Activated B cell treated with CpG ODN at 0.5 μM for 24 hours (primary cell): ENCODE data around the gene RTN4R. TPM values are rescaled to one million over a fixed set of nuclear protein-coding genes. Genes with fewer than 3 reads are reported as not detected.

Experiments
- ATAC-seq: fragments of 200-7000 bp; cut with Tn5 transposase; one replicate; pipeline ENCODE4 v1.10.0; 2021; ENCODE audit warnings: low read depth, mild to moderate bottlenecking, moderate library complexity
- CTCF ChIA-PET: fragments of 350-600 bp; sonication (Branson Sonifier 250); formaldehyde crosslinking; loops from one replicate; lab custom pipeline; 2021; ENCODE audit warnings: antibody characterized with exemption; lab: Charles Lee
- POLR2A ChIA-PET: fragments of 350-600 bp; sonication (Branson Sonifier 250); formaldehyde crosslinking; loops from one replicate; lab custom pipeline; 2021; ENCODE audit warnings: antibody characterized with exemption; lab: Charles Lee
- DNase-seq: peaks from one replicate; pipeline ENCODE4 v3.0.0; 2022
- H3K27ac Mint-ChIP-seq: one replicate; pipeline ENCODE4 v1.8.0; 2020; ENCODE audit warnings: mixed read lengths
- H3K27me3 Mint-ChIP-seq: one replicate; pipeline ENCODE4 v1.8.0; 2021; ENCODE audit warnings: mixed read lengths
- H3K36me3 Mint-ChIP-seq: one replicate; pipeline ENCODE4 v1.8.0; 2021; ENCODE audit warnings: low read depth, mixed read lengths
- H3K4me1 Mint-ChIP-seq: one replicate; pipeline ENCODE4 v1.8.0; 2021; ENCODE audit warnings: mixed read lengths
- H3K4me3 Mint-ChIP-seq: one replicate; pipeline ENCODE4 v1.8.0; 2020; ENCODE audit warnings: mild to moderate bottlenecking, mixed read lengths
- H3K9me3 Mint-ChIP-seq: one replicate; pipeline ENCODE4 v1.8.0; 2020; ENCODE audit warnings: mixed read lengths
- intact Hi-C: fragments of 100-400 bp; cut with micrococcal nuclease; formaldehyde crosslinking; loops from one replicate; pipeline ENCODE4 v1.15.1; 2024
- total RNA-seq: library from RNA; stranded (reverse); gene quantifications from 2 replicates; pipeline ENCODE4 v1.2.3, GENCODE V29; 2022
- TF ChIP-seq, protein P1 (sequence below): fragments of 200-600 bp; IDR thresholded peaks from one replicate; pipeline ENCODE4 v1.8.0; 2022; ENCODE audit warnings: antibody characterized with exemption, mild to moderate bottlenecking

RTN4R gene
- total RNA-seq, 1 donor from 2014 or later = not detected

DNA sequence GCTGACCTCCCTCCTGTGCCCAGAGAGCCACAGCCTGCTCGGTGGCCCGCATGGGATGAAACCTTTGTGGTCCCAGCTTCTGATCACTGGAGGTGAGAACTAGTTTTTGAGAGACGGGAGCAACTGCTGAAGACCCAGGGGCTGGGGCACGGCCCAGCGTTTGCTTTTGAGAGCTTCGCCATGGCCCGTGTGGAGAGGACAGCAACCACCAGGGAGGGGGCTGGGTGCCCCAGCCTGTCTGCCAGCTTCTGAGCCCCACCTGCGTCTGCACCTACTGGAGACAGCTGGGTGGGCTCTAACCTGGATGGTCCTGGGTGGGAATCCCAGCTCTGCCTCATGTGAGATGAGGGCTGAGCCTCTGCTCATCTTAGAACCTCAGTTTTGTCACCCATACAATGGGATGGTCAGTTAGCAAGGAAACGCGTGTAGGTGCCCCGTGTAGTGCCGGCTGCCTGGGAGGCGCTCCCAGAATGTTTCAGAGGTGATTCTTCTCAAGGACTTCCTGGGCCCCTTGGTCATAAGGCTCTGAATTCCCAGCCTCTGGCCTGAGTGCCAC lies 66.2 kb downstream of the RTN4R start:
- TF ChIP-seq, protein P1, sequence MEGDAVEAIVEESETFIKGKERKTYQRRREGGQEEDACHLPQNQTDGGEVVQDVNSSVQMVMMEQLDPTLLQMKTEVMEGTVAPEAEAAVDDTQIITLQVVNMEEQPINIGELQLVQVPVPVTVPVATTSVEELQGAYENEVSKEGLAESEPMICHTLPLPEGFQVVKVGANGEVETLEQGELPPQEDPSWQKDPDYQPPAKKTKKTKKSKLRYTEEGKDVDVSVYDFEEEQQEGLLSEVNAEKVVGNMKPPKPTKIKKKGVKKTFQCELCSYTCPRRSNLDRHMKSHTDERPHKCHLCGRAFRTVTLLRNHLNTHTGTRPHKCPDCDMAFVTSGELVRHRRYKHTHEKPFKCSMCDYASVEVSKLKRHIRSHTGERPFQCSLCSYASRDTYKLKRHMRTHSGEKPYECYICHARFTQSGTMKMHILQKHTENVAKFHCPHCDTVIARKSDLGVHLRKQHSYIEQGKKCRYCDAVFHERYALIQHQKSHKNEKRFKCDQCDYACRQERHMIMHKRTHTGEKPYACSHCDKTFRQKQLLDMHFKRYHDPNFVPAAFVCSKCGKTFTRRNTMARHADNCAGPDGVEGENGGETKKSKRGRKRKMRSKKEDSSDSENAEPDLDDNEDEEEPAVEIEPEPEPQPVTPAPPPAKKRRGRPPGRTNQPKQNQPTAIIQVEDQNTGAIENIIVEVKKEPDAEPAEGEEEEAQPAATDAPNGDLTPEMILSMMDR = no peak
- intact Hi-C loops = no loop called here
- Mint-ChIP-seq H3K9me3 (no peaks in the 10 kb centered on the region), H3K4me3 (no peak overlapping the region), H3K4me1 (peaks cover 10% of the 10 kb centered on the region), H3K27ac (no peak overlapping the region), H3K36me3 (no peaks in the 10 kb centered on the region), H3K27me3 (peaks cover 9% of the 10 kb centered on the region)
- DNase-seq = no peak
- CTCF ChIA-PET = no interaction called here
- ATAC-seq = no peak
- POLR2A ChIA-PET = no interaction called here

DNA sequence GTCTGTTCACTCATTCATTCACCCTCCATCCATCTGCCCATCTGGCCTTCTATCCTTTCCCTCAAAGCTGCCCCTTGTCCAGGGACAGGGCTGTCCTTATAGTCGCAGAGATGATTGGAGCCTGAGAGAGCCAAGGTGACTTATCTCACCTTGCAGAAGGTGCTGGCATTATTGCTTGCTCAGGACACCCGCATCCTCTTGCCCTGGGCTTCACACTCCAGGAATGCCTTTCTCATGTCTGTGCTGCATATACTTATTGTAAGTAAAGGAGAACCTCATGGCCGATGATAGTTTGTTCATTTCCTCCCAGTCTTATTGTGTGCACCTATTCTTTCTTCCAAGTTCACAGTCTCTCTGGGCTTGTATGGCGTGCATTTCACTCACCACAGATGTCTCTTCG lies 68.2 kb downstream of the RTN4R start:
- H3K27me3 Mint-ChIP-seq = peaks cover 9% of the 10 kb centered on the region
- ATAC-seq (no peak), DNase-seq (no peak)
- H3K4me3 Mint-ChIP-seq = no peak overlapping the region
- intact Hi-C loops = no loop called here
- H3K4me1 Mint-ChIP-seq = no peaks in the 10 kb centered on the region
- POLR2A ChIA-PET = no interaction called here
- CTCF ChIA-PET = no interaction called here
- H3K9me3 Mint-ChIP-seq = no peaks in the 10 kb centered on the region
- no peak overlapping the region for H3K27ac Mint-ChIP-seq
- no peaks in the 10 kb centered on the region for H3K36me3 Mint-ChIP-seq
- TF ChIP-seq, protein P1 = no peak

DNA sequence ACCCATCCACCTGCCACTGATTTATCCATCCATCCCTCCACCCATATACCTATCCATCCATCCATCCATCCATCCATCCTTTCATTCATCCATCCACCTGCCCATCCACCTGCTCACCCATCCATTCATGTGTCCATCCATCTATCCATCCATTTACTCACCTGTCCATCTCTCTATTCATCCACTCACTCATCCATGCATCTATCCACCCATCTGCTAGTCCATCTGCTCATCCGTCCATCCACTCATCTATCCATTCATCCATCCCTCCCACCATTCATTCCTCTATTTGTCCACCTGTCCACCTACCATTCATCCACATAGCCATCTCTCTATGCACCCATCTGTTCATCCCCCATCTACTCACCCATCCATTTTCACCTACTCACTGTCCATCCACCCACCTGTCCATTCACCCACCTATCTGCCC lies 68.7 kb downstream of the RTN4R start:
- ChIA-PET POLR2A (no interaction called here), CTCF (no interaction called here)
- Mint-ChIP-seq H3K4me1 (no peaks in the 10 kb centered on the region), H3K36me3 (no peaks in the 10 kb centered on the region), H3K9me3 (no peaks in the 10 kb centered on the region), H3K4me3 (no peak overlapping the region), H3K27ac (no peak overlapping the region), H3K27me3 (peaks cover 9% of the 10 kb centered on the region)
- intact Hi-C loops = no loop called here
- DNase-seq (no peak), ATAC-seq (no peak)
- TF ChIP-seq, protein P1 = no peak

DNA sequence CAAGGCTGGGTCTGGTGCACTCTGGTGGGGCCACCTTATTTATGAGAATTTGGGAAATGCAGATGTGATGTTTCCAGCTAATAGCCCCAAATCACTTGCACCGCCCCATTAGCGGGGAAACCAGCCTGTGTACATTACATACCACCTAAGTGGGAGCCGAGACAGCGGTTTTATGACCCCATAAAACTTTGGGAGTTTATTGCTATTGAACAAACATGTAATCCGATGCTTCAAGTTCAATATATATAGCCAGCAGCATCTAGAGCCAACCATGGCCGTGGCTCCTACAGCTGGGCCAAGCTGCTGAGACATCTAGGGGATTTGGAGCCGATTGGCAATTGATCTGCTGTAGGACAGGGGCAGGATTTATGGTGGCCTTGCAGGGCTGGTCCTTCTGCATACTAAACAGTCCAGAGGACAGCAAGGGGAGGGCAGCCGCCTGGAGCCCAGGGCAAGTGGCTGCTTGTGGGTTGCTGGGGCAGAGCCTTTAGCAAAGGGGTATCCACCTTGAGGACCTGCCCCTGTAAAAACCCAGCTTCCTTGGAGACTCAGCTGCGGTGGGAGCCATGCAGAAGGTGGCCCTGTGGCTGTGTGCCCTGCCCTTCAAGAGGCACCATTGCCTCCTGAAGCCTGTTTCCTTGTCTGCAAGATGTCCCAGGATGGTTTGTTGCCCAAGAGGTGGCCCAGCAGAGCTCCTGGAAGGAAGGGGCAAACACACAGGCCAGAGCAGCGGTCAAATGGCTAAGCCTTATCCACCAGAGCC lies 69.4 kb downstream of the RTN4R start:
- Mint-ChIP-seq H3K9me3 (no peaks in the 10 kb centered on the region), H3K36me3 (no peaks in the 10 kb centered on the region), H3K27ac (no peak overlapping the region), H3K4me1 (no peaks in the 10 kb centered on the region), H3K4me3 (no peak overlapping the region), H3K27me3 (peaks cover 9% of the 10 kb centered on the region)
- CTCF ChIA-PET = no interaction called here
- POLR2A ChIA-PET = no interaction called here
- intact Hi-C loops = no loop called here
- ATAC-seq (no peak), DNase-seq (no peak)
- TF ChIP-seq, protein P1 = no peak

DNA sequence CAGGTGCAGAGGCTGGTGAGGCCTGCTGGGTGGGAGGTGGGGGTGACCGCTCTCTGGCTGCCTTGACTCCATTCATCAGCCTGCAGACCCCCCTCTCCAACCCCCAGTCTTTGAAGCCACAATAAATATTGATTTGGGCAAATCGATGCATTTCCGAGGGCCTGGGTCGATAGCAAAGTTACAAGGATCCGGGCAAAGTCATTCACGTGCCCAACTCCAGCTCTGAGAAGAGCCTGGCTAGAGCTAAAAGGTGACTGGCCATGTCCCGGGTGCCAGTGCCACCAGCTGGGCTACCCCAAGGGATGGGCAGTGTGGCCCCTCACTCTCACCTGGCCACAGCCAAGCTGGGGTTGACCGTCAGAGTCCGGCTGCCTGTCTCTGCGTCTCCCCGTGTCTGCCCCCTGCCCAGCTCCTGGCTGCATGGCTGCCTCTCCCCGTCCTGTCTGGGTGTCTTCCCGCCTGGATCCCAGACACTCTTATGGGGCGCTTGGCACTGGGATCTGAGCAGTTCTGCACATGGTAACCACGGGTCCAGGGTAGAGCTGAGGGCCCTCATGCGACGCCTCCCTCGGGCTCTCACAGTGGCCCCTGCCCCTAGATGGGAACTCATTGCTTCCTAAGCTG lies 70.6 kb downstream of the RTN4R start:
- Mint-ChIP-seq H3K4me1 (no peaks in the 10 kb centered on the region), H3K9me3 (no peaks in the 10 kb centered on the region), H3K27ac (no peak overlapping the region), H3K36me3 (no peaks in the 10 kb centered on the region), H3K4me3 (no peak overlapping the region), H3K27me3 (peaks cover 9% of the 10 kb centered on the region)
- TF ChIP-seq, protein P1 = no peak
- intact Hi-C loops = no loop called here
- CTCF ChIA-PET = no interaction called here
- POLR2A ChIA-PET = no interaction called here
- DNase-seq (no peak), ATAC-seq (no peak)
